ENCODE data around the gene EIF5B.

The EIF5B gene

DNA sequence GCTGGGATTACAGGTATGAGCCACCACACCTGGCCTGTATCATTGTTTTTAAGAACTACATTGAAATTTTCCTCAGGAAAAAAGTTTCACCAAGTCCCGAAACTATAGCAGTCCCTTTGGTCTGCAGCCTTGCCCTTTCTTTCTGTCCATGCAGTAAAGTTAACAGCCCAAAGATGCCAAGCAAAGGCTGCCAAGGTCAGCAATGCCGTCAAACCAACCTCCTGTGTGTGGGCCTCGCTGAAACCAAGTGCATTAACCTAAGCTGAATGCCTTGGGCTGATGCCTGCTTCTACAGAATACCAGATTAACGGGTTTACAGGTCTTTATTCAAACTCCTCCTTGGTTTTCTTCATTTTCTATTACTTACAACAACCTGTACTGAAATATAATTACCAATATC is 73.1 kb downstream of the EIF5B start:
- DNase-seq: no peak

DNA sequence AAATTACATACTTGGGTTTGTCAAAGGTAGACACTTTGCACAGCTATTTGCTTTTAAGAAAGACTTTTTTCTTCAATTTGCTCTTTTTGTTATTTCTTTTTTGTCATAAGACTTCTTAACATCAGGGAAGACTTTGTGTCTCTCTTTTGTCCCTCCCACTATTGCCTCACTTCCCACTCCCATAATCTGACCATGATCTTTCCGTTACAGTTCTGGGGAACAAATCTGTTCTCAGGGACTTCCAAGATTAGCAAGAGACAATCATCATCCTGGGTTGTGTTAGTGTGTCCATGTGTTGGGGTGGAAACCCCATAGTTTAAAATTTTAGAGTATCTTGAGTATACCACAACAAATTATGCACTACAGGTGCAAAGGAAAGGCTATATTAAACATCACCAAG is 77.4 kb downstream of the EIF5B start:
- DNase-seq: no peak

DNA sequence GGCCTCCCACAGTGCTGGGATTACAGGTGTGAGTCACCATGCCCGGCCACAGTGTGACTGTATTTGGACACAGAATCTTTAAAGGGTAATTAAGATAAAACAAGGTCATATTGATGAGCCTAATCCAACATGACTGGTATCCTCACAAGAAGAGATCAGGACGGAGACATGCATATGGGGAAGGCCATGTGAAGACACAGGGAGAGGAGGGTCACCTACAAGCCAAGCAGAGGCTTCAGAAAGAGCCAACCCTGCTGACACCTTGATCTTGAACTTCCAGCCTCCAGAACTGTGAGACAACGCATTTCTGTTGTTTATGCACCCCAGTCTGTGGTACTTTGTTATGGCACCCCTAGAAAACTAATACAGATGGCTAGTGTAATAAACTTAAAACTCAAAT is 80.2 kb downstream of the EIF5B start:
- DNase-seq: no peak

DNA sequence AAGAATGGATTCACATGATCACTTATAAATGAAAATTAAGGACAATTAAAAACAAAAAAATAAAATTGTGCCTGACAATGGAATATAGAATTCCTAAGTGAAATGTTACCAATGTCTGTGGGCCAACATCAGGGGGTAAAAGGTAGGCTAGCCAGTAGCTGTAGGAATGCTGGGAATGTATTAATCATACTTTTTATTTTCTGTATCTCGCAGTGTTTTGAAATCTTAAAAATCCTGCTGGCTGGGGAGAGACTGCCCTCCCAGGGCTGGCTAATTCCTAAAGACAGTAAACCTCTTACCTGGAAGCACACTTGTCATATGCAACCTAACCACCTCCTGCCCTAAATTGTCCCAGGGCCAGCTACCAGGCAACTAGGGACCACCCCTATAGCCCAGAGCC is 82.8 kb downstream of the EIF5B start:
- DNase-seq: no peak

DNA sequence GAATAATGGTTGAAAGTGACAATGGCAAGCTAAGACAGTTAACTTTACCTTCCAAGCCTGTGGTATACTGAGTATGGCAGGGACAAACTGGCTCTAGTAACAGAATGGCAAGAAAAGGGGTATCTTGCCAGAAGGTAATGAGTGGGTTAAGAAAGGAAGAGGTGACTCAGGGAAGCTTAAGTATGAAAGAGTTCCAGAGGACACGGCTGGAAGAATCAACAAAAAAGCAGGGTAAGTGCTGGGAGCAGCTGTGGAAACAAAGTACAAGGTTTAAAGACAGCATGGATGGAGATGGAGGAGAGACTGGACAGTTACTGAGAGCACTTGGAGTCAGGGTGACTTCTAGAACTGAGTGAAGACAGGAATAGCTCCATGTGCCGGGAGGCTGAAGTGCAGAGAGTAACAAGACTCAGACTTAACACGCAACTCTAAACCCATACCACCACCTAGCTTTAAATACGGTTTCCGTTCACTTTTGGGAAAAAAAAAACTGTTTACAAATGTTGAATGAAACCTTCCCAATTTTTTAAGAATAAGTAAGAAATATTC is 83.6 kb downstream of the EIF5B start:
- no peak for DNase-seq

DNA sequence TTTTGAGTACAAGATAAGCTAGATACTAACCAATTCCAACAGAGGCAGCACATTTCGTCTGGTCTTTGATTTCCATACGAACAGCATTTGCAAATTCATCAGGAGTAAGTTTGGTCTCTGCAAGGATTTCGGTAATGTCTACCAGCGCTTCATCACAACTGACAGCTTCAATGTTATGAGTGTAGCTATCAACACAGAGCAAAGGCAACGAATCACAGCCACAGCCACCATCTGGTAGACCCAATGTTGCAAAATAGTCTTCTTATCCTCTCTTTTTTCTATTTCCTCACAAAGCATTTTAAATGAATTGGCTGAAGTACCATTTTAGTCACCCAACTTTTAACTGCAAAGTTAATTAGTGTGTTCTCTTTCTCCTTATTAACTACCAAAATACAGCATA is 84.3 kb downstream of the EIF5B start:
- DNase-seq: no peak

DNA sequence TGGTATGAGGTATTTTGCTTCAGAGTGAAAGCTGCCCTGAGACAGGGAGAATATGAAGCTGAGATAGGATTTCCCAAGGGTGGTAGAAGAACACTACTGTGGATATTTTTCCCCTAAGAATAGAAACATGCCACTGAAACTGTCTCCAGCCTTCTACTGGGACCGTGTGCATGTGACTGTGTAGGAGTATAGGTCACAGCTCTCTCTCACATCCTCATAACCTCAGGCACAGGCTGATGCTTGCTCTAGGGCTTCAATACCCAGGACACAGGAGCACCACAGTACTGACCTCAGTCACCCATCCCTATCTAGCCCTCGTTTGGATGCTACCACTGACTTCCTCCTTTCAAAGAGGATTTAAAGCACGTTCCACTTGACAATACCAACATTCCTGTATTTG is 85.4 kb downstream of the EIF5B start:
- DNase-seq: no peak

DNA sequence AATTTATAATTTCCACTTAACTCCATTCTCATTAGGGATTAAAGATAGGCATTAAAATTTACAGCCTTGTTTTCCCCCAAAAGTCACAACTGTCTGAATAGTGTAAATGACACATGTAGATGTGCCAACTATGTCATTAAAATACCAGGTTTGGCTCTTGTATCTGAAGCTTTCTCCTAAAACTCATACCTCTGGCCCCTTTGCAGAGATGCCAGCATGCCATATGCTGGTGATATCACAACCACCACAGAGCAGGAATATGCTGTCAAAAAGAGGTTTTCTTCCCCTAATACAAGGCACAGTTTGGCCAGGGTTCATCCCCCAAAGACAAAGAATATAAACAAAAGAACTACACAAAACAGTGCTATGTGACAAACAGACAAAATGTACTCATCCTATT is 87.2 kb downstream of the EIF5B start:
- no peak for DNase-seq

DNA sequence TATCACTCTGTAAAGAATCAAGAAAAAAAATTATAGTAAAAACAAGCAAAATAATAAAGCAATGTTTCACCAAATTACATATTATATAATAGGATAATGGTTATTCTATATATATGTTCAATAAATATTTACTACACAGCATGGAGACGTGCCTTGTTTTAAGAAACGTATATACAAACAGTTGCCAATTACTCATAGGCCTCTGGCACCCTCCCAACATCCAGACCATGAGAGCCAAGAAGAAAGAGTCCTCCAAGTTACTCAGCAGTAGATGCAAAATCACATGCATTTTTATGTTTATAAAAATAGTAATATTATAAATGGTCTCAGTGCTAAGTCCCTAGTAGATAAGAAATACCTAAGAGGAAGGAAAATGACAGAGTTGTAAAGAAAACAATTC is 87.8 kb downstream of the EIF5B start:
- no peak for DNase-seq

DNA sequence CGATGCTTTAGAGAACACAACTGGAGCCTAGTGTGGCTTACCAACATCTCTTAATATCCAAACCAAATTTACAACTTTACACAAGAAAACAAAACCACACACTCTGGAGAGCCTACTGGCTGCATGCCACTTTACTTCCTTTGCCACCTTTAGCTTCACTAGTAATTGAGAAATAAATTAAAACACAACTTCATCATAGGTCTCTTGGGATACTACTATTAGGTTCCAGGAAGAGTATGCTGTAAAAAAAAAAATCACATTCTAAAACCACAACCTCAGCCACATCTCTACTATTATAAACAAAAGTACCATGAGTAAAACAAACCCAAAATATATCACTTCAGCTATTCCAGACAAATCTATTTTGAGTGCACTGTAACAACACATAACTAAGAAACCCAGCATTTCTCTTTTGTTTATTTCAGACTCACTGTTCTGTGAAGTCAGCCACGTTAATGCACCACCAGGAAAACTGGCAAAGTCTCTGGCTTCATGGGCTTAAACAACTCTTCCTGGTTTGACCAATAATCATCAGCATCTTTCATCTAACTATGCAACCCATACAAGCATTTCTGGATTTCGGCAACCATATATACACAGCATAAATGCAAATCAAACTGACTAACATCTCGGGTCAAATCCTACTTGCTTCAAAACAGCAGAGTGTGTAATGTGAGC is 93.6 kb downstream of the EIF5B start:
- DNase-seq: no peak

DNA sequence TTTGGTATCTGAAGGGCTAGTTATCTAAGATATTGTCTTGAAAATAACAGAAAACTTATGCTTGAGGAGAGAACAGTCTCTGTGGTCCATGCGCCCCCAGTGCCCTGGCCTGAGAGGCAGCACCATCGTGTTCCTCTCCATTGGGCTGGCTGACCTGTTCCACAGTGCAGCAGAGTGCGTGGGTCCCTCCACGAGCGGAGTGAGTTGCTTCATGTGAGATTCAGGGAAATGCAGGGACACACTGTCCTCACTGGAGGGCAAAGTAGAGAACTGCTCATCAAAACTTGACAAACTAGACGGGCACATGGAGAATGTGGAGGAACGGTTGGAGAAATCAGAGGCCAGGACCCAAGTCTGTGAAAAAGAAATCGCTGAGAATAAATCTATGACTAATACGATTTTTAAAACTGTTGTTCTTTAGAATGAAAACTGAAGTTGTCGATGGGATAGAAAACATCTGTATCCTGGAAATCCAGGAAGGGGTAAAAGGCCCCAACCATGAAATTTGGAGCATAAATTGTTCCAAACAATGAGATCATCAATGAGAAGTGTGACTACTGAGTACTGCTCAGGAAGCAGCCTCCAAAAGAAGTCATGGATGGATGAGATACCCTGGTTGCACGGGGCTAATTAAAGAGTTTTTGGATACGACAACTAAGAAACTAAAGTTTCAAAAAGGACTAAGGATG is 94.5 kb downstream of the EIF5B start:
- DNase-seq: no peak

DNA sequence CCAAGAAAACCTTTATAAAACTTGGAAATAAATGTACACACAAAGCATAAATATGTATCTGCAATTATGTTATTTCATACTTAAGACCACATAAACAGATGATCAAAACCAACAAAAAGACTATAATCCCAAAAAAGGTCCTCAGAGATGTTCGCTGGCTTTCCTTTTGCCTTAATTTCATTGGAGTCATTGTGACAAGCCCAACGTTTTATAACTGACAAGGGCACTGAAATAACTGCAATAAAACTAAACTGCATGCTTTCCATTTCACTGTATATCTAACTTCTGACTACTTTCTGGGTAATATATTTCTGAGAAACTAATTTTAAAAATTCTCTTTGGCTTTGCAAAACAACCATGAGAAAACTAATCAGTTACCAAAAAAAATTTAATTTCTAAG is 96.2 kb downstream of the EIF5B start:
- DNase-seq: no peak

DNA sequence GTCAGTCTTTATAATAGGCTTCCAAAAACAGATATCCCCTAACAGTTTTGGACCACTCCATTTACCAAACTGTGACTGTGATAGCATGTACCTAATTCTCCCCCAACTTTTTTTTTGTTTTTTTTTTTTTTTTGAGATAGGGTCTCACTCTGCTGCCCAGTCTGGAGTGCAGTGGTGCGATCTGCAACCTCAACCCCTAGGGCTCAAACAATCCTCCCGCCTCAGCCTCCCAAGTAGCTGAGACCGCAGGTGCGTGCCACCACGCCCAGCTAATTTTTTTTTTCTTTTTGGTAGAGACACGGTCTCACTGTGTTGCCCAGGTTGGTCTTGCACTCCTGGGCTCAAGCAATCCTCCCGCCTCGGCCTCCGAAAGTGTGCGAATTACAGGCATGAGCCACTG is 99.7 kb downstream of the EIF5B start:
- no peak for DNase-seq

DNA sequence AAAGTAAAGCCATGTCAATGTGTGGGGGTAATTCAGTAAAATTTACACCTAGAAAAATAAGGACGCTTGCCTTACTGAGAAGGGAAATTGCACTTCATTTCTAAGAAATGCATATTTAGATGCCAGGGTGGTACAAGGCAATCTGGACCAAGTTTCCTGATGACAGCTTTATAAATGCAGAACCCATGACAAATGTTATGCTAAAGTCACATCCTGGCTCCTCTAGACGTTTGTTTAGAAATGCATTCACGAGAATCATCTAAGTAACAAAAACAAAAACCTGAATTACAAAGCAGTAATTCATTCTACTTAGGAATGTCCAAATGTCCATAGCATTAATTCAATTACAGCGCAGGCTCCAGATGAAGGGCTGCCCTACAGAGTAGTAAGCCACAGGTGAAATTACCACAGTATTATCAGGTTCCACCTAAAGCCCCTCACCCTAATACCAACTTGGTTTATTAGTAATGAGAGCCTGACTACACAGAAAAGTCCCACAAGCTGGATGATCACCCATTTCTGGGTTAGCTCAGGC is 102.8 kb downstream of the EIF5B start:
- no peak for DNase-seq

DNA sequence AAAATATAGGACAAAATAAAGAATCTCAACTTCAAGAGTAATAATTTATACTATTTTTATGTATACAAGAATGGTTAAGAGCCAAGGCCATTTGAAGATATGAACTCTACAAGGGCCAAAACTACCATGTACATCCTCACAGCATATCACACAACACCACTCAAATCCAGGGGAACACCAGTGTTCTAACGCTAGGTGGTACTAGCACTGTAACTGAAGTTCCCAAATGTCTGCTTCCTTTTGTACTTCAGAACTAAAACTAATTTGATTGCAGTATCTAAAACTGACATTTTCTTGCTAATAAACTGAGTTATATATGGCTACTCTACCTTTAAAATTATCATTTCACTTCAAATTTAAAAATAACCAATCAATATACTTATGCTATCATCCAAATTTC is 105.6 kb downstream of the EIF5B start:
- DNase-seq: no peak

DNA sequence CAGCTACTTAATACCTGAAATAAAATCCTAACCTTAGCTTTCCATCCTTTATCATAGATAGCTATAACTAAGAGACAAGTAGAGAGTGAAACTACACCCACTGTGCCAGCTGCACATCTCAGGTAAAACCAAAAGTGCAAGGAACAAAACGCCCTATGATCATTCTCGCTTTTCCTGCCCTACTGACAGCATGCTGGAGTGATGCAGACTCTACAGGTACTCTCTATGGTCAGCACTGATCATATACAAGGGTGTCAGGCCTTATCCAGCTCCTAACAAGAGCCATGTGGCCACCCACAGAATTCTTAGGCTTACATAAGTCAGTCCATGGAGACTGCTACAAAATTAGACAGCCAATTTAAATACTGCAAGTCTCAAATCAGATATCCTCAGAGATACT is 107.0 kb downstream of the EIF5B start:
- no peak for DNase-seq

DNA sequence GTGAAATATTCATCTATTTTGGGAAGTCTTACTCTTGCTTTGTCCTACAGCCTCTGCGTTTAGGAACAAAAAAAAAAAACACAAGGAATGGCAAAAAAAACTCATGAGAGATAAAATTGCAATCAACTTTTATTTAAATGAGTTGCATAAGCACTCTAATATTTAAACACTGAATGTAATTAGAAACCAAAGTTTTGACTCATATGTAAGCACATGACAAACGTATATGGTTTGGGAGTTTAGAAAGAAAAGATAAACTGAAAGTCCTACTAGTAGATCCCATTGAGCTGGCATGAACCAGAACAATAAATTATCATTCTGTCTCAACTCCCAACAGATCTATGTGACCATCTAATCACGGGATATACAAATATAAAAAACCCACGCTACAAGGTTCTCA is 107.9 kb downstream of the EIF5B start:
- no peak for DNase-seq

DNA sequence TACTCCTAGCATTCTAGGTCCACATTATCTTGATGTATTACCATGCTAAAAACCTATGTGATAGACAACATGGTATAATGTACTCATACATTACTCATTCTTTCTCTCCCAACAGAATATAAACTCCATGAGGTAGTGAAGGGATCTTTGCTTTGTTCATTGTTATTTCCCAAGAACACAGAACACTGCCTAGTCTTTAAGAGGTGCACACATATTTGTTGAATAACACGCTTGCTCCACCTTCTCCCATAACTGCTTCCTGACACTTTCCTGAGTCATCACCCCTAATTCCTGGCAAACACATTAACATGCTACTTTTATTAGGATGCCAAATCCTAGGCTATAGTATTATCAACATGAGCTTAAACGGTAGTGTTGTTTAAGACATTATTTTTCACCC is 111.4 kb downstream of the EIF5B start:
- no peak for DNase-seq

DNA sequence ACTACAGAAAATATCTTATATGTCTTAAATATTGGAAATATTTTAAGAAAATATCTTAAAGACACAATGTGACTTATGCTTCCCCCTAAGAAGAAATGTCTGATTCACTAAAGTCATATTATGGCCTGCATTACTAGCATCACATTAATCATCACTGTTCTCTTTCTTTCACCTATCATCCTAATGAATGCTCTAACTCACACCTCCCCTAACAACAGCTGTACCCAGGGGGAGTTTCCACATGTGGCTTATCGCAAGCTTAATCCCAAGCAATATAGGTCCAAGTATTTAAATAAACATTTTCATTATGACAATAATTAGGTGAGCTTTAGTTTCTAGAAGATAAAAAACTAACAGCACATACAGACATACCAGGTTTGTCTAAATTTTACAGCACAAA is 113.0 kb downstream of the EIF5B start:
- no peak for DNase-seq
